DND-41 (cell line): ENCODE results near the gene UBL4B.

ENCODE experiments used
- EZH2 ChIP-seq: IDR thresholded peaks from 3 replicates; pipeline ENCODE4 v1.6.1; 2012; ENCODE audit warnings: borderline replicate concordance, low read depth, mild to moderate bottlenecking, moderate library complexity, low read length, inconsistent platforms; ENCODE audit not compliant: severe bottlenecking
- TF ChIP-seq, protein P1 (sequence below): IDR thresholded peaks from 2 replicates; pipeline ENCODE4 v1.5.1; 2012; ENCODE audit warnings: borderline replicate concordance, low read length, moderate library complexity, mild to moderate bottlenecking; ENCODE audit not compliant: poor library complexity, severe bottlenecking; ENCODE audit errors: extremely low read depth

DNA sequence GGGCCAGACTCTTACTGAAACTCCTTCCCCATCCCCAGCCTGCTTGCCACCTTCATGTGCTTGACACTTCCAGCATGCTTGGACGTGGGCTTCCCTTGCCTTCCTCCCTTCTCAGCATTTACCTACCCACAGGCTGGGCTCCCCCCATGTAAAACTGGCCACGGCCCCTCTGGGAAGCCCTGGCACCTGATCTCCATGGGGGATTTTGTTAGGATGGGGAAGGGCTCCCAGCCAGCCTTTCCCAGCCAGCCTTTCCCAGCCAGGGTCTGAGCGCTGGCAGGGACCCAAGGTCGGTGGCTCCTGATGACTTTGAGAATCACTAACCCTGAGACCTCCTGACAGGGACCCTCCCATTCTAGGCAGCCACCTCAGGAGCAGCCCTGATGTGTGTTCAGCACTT lies 48.5 kb upstream of the UBL4B start:
- TF ChIP-seq EZH2 = no peak
- TF ChIP-seq, protein P1, sequence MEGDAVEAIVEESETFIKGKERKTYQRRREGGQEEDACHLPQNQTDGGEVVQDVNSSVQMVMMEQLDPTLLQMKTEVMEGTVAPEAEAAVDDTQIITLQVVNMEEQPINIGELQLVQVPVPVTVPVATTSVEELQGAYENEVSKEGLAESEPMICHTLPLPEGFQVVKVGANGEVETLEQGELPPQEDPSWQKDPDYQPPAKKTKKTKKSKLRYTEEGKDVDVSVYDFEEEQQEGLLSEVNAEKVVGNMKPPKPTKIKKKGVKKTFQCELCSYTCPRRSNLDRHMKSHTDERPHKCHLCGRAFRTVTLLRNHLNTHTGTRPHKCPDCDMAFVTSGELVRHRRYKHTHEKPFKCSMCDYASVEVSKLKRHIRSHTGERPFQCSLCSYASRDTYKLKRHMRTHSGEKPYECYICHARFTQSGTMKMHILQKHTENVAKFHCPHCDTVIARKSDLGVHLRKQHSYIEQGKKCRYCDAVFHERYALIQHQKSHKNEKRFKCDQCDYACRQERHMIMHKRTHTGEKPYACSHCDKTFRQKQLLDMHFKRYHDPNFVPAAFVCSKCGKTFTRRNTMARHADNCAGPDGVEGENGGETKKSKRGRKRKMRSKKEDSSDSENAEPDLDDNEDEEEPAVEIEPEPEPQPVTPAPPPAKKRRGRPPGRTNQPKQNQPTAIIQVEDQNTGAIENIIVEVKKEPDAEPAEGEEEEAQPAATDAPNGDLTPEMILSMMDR = no peak
